Left ventricle myocardium superior (tissue), 1 donor: Measurements from ENCODE around the gene NR5A2. TPM values are rescaled to one million over a fixed set of nuclear protein-coding genes. Genes with fewer than 3 reads are reported as not detected.

Experiments used
- ATAC-seq: fragments of 200-7000 bp; cut with Tn5 transposase; one replicate; pipeline ENCODE4 v1.9.1; 2020; ENCODE audit warnings: mild to moderate bottlenecking, moderate library complexity
- DNase-seq: peaks from one replicate; pipeline ENCODE4 v3.0.0-alpha.2; 2020
- intact Hi-C: fragments of 100-400 bp; cut with micrococcal nuclease; formaldehyde crosslinking; loops from one replicate; pipeline ENCODE4 v1.11.0; 2022
- total RNA-seq: library from RNA; stranded (reverse); fragmentation: NEBNext Ultra II Directional; extraction: Animal tissue kit (Norgen Biotek cat#: 25700); gene quantifications from one replicate; pipeline ENCODE4 v1.2.1, GENCODE V29; 2021
- donor health status: DM: no; HTN: yes; CAD: no; lungs with severe emphysema.

The NR5A2 gene
- total RNA-seq, 1 donor from 2014 or later, result 1.7 TPM

DNA sequence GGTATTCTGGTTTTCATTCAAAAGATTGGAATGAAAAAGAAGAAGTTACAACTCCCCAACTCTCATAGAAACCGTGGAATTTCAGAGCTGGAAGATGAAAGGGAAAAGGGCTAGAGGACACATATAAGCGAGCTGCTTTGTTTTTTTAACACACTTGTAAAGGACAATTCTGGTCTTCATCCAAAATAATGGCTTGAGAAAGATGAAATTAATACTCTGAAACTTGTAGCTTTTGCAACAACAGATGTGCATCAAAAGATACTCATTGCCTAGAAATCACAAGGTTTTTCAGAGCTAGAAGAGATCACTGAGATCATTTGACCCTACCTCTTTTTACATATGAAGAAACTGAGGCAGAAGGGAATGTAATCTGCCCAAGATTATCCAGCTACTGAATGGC is 25.6 kb downstream of the NR5A2 start:
- intact Hi-C loops, result no loop called here

DNA sequence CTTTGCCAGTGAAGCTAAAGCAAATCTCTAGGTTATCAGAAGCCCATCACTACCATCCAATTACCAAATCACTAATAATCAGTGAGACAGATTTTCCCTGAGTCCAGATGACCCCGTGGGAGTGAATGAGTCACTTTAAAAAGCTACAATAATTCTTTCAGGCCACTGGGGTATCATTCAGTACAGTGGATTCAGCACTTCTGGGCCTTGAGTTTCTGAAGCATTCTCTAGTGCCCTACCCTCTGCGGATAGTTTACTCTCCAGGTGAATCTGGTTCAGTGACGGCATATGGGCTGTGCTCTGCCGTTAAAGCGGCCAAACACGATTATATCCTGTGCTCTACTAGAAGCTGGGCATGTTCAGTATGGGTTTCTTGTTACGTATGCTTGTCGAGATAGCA is 26.1 kb downstream of the NR5A2 start:
- DNase-seq (no peak), ATAC-seq (no peak)
- intact Hi-C loops, result no loop called here

More for the DNA sequence above, 25.6 kb downstream of the NR5A2 start:
- DNase-seq (no peak), ATAC-seq (no peak)

DNA sequence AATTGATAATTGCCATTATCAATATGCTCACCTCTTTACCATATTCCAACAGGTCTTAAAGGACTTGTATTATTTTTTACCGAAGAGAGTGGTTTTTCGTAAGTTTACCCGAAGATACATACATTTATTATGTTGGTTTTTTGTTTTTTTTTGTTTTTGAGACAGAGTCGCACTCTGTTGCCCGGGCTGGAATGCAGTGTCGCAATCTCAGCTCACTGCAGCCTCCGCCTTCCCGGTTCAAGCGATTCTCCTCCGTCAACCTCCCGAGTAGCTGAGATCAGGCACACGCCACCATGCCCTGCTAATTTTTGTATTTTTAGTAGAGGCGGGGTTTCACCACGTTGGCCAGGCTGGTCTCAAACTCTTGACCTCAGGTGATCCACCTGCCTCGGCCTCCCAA is 30.8 kb downstream of the NR5A2 start:
- intact Hi-C loops, result no loop called here
- DNase-seq (no peak), ATAC-seq (no peak)

DNA sequence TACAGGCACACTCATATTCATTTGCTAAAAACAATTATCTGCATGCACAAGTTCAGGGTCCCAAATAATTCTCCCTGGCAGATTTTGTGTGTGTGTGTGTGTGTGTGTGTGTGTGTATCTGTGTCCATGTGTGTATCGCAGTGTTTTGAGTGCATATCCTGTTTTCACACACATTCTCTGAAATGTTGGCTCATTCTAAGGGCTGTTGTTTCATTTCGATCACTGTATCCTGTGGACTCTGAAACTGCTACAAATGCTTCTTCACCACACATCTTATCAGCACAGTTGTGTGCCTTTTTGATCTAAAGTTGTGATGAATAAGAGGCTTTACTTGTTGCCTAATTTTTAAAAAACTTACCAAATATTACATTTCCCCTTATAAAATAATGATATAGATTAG is 34.6 kb downstream of the NR5A2 start:
- ATAC-seq (no peak), DNase-seq (no peak)
- intact Hi-C loops, result no loop called here

DNA sequence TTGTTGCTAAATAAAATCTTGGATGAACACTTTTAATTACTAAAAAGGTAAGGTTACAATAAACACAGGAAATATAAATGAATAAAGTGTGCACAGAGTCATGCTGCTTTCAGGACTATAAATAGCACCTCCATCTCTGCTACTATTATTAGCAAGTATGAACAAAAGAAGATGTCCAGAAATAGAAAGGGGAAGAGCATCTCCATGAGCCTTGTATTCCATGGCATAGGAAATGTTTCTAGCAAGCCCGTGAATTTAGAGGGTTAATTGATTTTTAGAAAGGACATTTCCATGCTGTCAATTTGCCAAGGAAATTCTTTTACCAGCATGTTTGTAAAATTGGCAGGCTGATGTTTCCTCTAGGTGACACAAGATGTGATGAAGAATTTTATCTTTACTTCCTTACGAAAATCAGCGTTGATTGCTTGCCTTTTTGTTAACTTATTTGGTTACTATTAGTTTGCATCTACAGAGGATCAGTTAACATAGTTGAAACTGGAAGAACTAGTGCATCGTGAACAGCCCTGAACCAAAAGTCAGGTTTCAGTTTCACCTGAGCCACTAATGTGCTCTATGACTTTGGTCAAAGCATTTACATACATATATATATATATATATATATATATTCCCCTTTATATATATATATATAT is 45.3 kb downstream of the NR5A2 start:
- DNase-seq, result no peak
- intact Hi-C loops, result no loop called here
- ATAC-seq, result peak; percentile 76

DNA sequence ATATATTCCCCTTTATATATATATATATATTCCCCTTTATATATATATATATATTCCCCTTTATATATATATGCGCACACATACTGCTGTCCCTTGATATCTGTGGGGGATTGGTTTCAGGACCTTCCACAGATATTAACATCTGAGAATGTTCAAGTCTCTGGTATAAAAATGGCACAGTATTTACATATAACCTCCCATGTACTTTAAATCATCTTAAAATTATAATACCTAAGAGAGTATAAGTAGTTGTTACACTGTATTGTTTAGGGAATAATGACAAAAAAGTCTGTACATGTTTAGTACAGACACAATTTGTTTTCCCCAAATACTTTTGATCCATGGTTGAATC is 45.8 kb downstream of the NR5A2 start:
- DNase-seq, result no peak
- intact Hi-C loops, result no loop called here
- ATAC-seq, result no peak

DNA sequence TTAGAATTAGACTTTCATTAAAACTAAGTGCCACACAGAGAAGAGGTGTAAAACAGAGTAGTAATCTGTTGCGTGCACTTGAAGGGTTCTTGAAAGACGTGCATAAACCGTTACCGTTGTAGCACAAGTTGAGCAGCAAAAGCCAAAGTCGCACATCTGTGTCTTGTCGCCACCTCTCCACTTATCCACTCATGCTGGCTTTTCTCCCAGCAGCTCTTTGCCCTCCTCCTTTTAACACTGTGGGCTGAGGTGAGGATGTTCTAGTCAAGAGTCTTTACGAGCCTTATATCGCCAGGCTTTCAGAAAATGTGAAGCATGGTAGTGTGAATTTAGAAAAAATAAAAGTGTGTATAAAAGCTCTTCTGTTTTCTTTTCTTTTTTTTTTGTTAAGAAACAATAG is 48.0 kb downstream of the NR5A2 start:
- intact Hi-C loops, result no loop called here
- DNase-seq (no peak), ATAC-seq (peak; percentile 91)

DNA sequence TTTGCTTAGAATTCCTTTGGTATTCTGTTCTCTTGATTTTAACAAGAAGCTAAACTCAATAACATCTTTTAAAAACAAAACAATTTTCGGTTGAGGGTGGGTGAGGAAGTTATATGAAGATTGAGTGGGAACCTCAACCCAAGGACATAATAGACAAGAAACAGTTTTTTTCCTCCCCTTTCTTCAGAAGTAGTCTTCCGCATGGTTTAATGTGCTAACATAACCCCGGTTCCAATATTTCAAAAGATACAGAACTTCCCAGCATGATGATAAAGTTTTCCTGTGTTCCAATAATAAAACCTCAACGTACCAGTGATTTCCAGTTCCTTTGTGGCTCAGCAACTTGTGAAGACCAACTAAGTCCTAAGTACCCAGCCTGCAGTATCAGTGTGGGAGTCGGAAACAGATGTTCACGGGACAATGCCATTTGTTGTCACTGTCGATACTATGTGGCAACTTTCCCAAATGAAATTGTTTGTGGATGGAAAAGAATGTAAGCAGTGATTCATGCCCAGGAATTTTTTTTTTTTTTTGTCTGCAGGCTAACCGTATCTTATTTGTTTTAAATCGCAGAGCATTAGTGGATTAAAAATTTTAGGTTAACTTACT is 48.5 kb downstream of the NR5A2 start:
- intact Hi-C loops, result no loop called here
- ATAC-seq, result peak; percentile 82
- no peak for DNase-seq

DNA sequence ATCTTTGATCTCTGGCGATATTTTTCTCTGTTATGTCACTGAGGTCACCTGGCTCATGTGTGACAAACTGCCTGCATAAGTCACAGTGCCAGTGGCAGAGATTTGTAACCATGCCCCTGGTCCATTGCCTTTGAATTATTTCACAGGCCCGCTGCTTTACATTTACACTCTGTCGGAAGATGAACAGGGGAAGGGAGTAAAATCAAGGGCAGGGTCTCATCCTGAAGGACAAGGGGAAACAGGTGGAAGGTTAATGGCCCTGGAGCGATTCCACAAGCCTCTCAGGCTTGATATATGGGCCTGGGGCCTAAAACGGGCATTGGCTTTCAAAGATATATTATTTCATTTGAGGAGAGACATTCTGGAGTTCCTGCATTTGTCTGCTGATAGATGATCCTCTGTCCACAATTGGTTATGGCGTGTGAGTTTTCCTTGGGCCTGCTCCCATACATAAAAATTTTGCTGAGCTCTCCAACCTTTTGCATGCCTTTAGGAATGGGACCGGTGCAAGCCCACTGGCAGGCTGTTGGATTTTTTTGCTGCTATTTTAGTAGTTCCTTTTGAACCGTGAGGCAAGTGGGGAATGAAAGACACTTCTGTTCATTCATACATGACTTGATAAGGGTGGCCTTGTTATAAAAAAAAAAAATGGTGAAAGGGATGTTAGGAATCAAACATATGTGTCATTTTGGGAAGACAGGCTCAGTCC is 51.9 kb downstream of the NR5A2 start:
- DNase-seq (no peak), ATAC-seq (no peak)
- intact Hi-C loops, result no loop called here

DNA sequence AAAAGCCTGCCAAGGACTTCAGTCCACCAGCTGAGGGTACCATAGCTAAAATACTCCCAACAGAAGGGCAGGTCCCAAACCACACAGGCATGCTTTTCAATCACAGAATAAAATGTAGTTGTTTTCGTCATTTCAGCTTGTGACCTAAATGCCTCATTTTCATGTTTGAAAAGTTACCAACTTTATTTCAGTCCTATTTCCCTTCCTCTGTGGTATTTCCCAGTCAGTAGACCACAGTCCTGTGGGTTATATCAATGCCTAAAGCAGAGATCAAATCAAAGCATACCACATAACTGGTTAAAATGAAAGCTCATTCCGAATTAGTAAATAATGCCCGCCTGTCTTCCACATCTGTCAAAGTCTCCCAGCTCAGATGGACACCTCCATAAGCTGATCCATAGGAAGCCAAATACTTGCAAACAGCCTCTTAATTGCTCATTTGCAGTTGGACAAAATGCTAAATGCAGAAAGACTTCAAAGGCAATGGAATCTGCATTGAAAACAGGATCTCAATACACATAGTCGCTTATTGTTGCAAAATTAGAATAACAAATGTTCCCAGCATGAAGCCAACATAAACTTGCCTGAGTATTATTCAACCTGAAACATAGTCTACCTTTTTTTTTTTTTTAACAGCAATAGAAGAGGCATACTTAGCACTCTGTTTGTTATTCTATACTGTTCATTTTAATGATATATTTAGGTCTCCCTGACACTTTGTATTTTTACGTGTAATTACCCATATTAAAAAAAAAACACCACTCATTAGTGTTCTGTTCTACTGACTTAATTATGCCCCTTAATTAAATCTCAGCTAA is 53.9 kb downstream of the NR5A2 start:
- ATAC-seq (no peak), DNase-seq (no peak)
- intact Hi-C loops, result no loop called here

DNA sequence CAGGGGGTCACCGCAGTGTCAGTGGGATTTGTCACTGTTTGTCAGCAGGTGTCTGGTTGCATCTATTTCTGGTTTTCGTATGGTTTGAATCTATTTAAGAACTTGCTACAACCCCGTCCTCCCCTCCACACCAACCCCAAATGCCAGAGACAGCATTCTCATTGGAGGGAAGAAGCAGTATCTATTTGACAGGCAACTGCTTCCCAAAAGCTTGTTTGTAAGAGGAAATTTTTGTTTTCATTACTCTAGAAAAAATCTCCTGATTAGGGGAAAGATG is 54.4 kb downstream of the NR5A2 start:
- ATAC-seq (no peak), DNase-seq (no peak)
- intact Hi-C loops, result no loop called here

DNA sequence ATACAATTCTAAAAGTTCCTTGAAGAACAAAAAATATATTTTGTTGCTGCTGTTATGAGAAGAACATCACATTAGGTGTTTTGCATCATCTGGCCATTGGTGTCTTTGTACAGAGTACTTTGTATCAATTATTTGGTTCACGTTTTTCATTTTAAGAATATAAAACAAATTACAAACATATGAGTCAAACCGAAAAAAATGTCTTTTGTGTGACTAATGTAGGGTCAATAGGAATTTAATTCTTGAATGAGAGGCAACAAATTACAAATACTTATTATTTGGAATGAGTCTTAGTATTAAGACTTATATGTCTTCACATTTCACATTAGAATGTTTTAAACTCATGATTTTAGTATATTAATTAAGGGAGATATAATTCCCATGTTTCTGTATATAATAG is 54.8 kb downstream of the NR5A2 start:
- DNase-seq (no peak), ATAC-seq (no peak)
- intact Hi-C loops, result no loop called here

DNA sequence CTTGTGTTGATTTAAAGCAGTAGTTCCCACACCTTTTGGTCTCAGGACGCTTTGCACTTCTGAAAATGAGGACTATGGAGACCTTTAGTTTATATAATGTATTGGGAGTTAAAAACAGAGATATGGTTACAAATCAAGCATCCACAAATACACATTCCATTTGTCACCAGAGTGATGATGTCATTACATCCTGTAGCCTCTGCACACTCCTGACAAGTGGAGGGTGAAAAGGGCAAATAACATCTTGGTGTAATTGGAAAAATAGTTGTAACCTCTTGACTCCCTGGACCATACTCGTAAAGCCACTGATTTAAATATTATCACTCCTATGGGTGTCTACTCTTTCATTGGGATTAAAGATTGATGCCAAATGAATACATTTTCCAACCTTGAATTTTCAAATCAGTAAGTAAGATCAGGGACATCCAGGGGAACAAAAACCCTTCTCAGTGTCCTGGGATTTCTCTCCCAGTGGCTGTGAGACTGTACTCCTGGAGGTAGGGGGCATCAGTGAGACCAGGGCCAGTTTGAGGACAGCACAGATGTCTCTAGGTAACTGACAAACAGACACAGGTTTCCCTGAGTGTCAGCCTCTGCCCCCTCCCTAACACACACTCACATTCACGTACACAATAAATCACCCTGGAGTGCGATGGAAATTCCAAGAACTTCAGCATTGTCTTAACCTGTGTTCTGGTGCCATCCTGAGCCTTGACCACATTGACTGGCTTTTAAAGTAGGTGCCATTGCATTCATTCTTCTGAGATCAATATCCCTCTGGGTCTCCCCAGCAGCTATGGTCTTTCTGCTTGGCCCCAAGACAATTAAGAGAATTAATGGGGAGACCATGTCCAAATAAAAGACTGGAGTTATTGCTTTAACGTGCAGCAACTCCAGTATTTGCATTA is 63.0 kb downstream of the NR5A2 start:
- ATAC-seq (peak; percentile 17), DNase-seq (no peak)
- intact Hi-C loops, result no loop called here

DNA sequence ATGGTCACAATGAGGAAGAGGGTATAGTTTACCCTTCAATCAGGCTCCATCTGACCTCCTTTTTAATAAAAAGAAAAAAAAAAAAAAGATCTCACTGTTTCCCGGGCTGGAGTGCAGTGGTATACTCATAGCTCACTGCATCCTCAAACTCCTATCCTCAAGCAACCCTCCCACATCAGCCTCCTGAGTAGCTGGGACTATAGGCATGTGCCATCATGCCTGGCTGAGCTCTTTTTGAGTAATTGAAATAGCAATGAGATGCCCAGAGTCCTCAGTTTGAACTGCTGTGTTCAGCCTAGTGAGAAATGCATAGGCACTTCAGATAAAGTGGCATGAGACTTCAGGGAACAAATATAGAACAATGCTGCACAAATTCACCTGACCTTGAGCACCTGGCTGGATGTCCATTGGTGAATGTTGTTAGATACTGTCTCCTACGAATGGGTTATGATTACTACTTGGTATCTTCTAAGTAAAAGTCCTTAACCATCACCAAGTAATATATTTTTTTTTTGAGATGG is 67.6 kb downstream of the NR5A2 start:
- intact Hi-C loops, result no loop called here
- no peak for DNase-seq
- ATAC-seq, result peak; percentile 68

DNA sequence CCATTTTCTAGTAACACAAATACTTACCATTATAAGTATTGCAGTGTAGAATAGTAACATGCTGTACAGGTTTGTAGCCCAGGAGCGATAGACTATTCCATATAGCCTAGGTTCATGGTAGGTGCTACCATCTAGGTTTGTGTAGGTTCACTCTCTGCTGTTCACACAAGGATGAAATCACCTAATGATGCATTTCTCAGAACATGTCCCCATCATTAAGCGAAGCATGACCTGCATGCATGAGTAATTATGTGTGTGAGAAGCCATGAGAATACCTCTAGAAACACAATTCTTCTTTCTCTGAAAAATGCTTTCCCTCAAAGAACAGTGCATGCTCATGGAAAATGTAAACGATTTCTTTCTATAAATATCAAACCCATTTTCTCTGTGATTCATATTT is 69.3 kb downstream of the NR5A2 start:
- DNase-seq (no peak), ATAC-seq (no peak)
- intact Hi-C loops, result no loop called here

DNA sequence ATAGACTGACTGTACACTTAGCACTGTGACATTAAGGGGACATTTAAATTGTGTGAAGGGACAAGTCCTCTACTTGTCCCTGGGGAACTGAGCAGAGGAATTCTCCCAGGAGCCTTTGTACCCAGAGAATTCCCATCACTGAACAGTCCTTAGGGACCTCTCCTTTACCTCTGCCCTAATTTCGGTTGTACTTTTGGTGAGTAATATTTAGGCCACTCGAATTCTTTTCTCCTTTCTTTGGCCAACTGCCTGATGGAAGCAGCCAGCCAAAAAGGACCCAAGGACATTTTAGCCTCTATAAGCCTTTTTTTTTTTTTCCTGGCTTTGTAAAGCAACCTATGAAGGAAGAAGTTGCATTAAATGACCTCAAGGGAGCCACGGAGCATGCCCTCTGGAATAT is 71.5 kb downstream of the NR5A2 start:
- ATAC-seq (peak; percentile 90), DNase-seq (no peak)
- intact Hi-C loops, result no loop called here

DNA sequence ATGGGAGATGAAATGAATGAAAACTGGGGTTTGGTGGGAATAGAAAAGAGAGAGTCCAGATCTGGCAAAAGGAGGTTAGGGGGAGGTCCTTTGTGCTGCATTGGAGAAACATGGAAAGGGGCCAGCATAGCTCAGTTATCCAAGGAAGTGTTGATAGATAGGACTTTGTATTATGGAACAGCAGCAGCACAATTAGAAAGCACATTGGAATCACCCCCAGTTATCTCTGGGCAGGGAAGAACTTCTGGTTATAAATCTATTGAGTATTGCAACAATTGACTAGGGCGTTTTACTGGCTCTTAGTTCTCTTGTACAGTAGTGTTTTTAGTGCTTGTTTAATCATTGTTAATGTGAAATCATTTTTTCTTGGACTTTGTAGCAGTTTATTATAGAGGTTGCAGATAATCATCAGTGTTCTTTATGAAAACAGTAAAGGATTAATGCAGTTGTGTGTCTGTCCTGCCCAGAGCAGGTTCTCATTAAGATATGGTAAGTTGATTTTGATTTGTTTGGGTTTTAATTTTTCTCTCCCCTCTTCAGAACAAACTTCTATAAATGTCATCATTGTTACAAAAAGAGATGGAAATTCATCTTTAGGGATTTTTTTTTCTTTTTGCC is 76.6 kb downstream of the NR5A2 start:
- no peak for DNase-seq
- ATAC-seq, result peak; percentile 57
- intact Hi-C loops, result no loop called here

DNA sequence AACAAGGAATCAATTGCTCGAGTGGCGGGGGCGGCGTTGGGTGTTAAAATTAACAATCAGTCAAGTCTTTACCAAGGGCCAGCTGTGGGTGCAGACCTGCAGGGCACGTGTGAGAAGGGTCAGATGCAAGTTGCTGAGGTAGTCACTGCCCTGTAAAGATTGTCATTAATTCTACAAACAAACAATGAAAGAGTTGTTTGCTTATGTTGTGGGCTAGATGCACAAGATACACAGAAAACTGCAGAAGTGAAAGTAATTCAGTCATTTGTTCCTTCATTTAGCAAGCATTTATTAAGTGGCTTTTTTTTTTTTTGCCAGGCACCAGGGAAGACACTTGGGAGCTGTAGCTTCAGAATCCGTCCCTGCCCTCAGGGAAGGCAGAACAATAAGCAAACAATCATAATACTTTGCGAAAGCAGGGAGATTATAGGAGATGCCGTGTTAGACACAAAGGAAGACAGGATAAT is 79.5 kb downstream of the NR5A2 start:
- intact Hi-C loops, result no loop called here
- ATAC-seq (no peak), DNase-seq (no peak)

DNA sequence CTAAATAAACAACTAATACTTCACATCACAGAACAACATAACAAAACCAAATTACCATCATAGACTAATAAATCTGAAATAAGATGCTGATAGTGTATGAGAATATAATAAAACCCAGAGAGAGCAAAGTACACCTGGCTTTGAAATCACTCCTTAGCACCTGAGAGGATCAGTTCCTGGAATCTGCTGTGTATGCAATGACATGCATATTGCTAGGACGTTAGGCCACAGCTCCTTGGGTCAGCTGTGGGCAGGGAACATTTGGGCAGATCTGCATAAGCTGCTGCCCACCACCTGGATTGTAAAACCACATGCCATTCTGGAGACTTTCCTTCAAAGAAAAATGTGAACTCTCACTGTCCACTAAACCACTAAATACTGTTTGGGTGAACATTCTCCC is 81.1 kb downstream of the NR5A2 start:
- intact Hi-C loops, result no loop called here
- ATAC-seq (no peak), DNase-seq (no peak)
